Fibroblast of skin of left biceps (primary cell): Measurements from ENCODE around the gene CRHBP.

Experiments
- DNase-seq, 2 experiments: peaks; one replicate each; pipeline ENCODE4 v3.0.0-alpha.2; 2013; ENCODE audit warnings: low read depth in 2 of 2

The CRHBP gene

DNA sequence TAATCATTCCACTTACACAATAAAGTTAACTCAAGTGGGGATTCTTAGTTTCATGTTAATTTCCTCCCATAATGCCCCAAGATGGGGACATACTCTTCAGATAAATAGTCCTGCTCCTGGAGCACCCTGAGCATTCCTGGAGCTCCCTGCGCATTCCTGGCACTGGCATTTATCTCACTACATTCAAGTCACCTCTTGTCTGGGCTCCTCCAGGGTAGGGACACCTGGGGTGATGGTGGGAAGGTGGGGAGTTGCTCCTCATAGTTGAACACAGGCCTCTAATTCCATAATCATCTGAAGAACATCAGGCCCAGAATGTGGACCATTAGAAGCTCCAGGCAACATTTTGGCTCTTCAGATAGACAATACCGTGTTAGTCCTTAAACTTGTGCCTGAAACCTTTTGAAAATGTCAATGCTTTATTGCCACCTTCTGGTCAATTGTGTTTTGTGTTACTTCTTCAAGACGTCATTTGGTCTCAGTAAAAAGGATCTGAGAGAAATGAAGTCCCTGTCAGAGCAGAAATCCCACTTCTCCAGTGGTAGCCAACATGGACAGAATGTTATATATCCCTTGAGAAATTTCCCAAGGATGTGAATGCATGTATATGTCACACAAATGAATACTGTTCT is 63.2 kb downstream of the CRHBP start:
- DNase-seq = peak; percentile 3 to 21

DNA sequence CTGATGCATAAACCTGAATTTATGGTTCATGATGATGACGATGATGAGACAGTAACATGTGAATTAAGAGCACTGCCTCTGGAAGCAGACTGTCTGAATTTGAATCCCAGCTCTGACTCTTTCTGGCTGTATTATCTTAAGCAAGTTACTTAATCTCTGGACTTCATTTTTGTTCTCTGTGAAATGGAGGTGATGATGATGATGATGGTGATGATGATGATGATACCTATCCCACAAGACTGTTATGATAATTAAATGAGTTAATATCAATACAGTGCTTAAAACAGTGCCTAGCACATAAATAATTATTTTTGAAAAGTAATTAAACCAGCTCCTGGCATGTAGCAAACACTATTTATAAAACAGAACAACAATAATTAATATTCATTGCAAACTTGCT is 64.1 kb downstream of the CRHBP start:
- no peak for DNase-seq

DNA sequence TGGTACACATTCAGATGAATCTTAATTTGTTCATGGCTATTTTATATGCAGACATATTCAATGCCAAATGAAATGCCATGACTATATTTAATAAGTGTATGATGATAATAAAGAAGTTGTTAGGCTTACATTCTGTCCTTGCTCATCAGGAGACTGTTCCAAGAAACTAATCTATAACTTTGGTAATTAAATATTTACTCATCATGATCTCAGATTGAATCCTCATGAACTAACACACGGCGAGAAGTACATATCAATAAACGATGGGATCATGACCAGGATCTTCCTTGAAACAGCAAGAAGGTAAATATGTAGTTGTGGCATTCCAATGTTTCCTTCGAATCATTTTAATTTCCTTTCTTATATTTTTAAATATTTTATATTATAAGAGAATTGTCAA is 64.8 kb downstream of the CRHBP start:
- no peak for DNase-seq
